GM19463 (cell line): ENCODE data around the gene ACSS2.

Source experiments
- ATAC-seq: cut with Tn5 transposase; IDR thresholded peaks from one replicate; pipeline ENCODE4 v1.9.1; 2021; ENCODE audit warnings: mild to moderate bottlenecking, moderate library complexity; ENCODE audit not compliant: unreplicated experiment

The ACSS2 gene, protein sequence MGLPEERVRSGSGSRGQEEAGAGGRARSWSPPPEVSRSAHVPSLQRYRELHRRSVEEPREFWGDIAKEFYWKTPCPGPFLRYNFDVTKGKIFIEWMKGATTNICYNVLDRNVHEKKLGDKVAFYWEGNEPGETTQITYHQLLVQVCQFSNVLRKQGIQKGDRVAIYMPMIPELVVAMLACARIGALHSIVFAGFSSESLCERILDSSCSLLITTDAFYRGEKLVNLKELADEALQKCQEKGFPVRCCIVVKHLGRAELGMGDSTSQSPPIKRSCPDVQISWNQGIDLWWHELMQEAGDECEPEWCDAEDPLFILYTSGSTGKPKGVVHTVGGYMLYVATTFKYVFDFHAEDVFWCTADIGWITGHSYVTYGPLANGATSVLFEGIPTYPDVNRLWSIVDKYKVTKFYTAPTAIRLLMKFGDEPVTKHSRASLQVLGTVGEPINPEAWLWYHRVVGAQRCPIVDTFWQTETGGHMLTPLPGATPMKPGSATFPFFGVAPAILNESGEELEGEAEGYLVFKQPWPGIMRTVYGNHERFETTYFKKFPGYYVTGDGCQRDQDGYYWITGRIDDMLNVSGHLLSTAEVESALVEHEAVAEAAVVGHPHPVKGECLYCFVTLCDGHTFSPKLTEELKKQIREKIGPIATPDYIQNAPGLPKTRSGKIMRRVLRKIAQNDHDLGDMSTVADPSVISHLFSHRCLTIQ

GRCh38 chr20:34876406-34877282, at the start of gene ACSS2:
Gene ACSS2 (plus strand): TSS chr20:34876612. CDS start chr20:34876646, 34 bp downstream.
- peak; percentile 61 for ATAC-seq

- ATAC-seq = no peak
These were observed 47.2 kb upstream of the ACSS2 start for GRCh38 chr20:34829191-34829590.

DNA sequence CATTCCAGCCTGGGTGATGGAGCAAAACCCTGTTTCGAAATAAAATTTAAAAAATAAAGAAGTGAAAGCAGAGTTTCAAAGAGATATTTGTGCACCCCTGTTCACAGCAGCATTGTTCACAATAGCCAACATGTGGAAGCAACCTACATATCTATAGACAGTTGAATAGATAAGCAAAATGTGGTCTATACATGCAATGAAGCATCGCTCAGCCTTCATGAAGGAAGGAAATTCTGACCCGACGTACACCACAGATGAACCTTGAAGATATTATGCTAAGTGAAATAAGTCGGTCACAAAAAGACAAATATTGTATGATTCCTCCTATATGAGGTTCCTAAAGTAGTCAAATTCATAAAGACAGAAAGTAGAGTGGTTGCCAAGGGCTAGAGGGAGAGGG, 44.5 kb upstream of the ACSS2 start:
- no peak for ATAC-seq

- no peak for ATAC-seq
These were observed 41.9 kb upstream of the ACSS2 start for GRCh38 chr20:34834459-34834893.

DNA sequence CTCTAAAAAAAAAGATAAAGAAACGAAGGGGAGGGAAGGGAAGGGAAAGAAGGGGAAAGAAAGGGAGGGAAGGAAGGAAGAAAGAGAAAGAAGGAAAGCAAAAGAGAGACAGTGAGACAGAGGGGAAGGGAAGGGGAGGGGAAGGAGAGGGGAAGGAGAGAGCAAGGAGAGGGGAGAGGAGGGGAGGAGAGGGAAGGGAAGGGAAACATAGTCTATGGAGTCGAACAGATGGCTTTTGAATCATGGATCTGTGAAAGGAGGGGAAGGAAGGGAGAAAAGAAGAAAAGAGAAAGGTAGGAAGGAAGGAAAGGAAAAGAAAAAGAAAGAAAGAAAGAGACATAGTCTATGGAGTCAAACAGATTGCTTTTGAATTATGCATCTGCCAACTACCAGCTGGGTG, 34.3 kb upstream of the ACSS2 start:
- no peak for ATAC-seq

DNA sequence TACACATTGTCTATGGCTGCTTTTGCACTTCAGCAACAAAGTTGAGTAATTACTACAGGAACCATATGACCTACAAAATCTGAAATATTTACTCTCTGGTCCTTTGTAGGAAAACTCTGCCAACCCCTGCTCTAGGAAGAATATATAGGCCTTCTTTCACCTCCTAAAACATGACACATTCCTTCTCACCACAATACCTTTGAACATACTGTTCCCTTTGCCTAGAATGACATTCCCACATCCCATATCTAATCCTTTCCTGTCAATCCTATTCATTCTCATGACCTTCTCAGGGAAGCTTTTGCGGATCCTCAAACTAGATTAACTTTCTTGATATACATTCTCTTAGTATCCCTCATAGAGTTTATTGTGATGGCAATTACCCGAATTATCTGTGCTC, 33.0 kb upstream of the ACSS2 start:
- ATAC-seq = no peak

- no peak for ATAC-seq
These were observed 27.8 kb upstream of the ACSS2 start for GRCh38 chr20:34848597-34848996.

GRCh38 chr20:34849778-34850177, 26.6 kb upstream of the ACSS2 start:
- ATAC-seq = no peak

DNA sequence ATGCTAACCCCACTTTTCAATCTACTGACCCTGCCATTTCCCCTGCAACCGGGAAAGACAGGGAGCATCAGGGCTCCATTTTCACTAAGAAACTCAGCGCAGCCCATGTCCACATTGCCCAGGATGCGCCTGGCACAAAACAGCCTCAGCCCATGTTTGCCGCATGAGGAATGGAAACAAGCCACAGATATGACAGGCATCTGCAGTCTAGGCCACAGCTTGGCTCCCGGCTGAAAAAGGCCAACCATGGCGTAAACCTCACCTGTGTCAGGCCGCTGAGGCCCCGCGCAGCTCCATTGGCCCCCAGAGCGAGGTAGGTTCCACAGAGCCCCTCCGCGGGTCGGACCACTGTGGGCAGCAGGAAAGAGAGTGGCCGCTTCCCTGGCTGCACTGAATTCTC, 25.4 kb upstream of the ACSS2 start:
- no peak for ATAC-seq

- ATAC-seq = no peak
These were observed 24.1 kb upstream of the ACSS2 start for GRCh38 chr20:34852298-34852697.

DNA sequence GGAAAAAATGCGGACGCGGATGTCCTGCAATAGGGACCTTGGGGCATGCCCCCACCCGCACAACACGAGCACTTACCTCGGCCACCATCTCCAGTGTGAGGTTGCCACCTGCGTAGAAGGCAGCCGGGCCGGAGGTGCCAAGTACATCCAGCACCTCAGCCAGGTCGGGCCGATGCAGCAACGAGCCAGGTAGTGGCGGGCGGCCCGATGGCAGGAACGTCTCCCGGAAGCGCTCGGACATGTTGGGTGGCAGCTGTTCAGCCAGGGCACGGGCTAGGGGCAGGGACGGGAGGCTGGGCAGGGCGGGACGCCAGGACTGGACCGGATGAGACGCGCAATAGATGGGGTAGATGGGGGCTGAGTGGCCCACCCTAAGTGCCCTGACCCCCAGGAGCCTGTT, 17.0 kb upstream of the ACSS2 start:
- no peak for ATAC-seq

DNA sequence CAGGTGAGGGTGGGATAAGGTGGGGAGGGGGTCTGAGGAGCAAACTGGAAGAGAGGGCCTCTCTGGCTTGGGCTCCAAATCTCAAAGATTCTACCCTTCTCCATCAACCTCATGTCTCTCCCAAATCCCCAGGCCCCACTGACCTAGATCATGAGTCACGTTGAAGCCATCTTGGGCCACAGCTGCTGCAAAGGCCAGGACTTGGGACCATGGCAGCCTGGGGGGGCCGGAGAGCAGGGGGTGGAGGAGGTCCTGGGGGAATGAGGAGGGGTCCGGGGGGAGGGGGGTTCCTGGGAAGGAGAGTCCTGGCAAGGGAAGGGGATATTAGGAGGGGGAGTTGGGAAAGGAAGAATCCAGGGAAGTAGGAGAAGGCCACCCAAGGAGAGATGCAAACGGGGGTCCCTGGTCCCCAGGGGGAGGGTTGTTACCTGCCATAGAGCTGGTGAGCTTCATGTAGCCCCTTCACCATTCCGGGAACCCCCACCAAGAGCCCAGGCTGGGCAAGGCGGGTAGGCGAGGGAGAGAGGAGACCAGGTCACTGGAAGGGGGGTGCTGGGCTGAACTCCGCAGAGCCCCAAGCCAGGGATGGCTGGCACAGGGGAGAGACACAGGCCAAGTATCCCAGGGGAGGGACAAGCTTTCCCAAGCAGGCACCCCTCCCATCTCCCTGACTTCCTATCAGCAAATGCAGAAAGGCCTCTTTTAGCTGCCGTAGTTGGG, 16.4 kb upstream of the ACSS2 start:
- no peak for ATAC-seq

DNA sequence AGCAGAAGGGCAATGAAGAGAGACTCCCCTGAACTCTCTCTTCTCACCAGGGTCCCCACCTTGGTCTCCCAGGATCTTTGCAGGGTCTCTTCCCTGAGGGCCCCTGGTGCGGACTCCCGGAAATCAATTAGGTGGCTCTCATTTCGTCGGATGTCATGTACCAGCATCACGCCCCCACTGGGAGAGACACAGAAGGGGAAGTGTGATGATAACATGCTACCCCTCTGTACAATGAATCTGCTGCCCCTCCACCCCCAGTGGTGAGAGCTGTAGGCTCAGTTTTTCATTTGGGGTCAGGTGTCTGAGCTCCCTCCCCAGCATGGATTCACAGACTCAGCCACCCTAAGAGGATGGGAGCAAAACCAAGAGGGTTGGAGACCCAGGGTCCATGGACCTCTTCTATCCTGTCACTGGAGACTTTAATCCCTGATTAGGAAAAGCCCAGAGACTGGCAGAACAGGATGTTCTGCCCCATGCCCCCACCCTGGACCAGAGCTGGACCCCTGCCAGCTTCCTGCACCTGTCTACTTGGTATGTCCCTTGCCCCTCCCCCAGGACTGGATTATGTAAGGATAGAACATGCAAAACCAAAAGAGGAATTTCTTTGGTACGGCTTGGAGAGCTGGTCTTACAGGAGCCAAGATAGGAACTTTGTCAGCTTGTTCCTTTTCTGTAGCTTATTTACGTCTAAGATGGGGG, 14.9 kb upstream of the ACSS2 start:
- no peak for ATAC-seq

DNA sequence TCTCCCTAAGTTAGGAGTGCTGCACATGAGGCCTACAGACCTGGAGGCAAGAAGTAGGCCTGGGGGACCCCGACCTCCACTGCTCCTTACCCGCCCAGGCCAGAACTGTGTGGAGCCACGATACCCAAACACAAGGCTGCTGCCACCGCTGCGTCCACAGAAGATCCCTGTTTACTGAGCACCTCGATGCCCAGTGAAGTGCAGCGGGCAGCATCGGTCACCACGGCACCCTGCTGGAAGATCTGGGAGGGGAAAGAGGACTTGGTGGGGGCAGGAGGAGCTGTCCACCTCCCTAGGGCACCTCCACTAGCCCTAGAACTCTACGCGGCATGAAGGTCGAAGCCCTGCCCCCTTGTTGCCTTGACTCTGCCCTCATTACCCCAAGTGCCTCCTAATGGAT, 13.7 kb upstream of the ACSS2 start:
- no peak for ATAC-seq

DNA sequence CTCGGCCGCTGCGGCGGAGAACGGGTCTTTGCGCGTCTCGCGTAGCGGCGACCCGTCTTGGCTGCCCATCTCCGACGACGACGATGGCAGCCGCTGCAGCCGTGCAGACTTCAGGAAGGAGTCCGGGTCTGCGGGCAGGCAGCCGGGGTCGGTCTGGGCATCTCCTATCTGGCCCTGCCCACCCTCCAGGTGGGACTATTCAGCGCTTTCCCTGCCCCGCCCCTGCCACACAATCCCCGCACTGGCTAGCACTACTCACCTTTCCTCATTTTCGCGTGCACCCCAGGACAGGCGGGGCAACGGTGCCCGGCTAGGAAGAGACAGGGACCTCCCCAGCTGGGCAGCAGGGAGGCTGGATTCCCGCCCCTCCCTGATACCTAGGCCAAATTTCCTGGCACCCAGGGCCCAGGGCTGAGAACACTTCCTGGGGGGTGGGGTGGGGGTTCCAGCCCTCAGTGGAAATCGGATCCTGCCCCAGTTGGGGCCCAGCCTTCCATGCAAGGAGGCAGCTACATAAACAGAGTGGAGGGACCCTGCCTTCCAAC, 12.9 kb upstream of the ACSS2 start:
- no peak for ATAC-seq

GRCh38 chr20:34864216-34864615, 12.2 kb upstream of the ACSS2 start:
- no peak for ATAC-seq

GRCh38 chr20:34871320-34871926, 5.0 kb upstream of the ACSS2 start:
- ATAC-seq = no peak

DNA sequence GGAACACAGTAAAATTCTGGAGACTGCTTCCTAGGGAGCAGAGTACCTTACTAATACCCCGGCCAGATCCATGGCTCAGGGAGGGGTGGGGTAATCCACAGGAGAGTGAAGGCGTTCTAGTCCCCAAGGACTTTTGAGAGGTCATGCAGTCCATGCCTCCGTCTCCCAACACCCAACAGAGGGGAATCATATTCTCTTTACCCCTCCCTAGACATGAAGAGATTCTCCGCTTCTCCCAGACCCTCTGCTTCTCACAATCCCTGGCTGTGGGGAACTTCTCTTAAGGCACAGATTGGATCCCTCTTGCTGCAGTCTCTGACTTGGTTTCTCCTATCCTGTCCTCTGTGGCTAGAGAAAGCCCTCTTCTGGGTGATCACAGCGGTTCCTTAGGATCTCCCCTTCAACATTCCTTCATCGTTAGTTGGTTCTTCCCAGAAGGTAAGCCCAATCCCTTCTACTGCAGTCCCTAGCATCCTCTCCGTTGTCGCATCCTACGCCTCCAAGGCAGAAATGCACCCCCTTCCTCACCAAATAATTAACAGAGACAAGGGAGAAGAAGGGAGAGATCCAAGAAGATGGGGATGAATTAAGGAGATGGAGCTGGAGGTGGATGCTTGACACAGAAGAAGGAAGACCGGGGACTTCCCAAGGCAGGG, 4.3 kb upstream of the ACSS2 start:
- ATAC-seq = no peak
